DMS114 treated with DMSO at 0.1 percent for 48 hours (cell line): ENCODE results near the gene WWOX.

Experiments
- DNase-seq: peaks from one replicate; lab custom pipeline; 2025; ENCODE audit not compliant: unreplicated experiment; lab: John Stamatoyannopoulos, UW

Gene WWOX

DNA sequence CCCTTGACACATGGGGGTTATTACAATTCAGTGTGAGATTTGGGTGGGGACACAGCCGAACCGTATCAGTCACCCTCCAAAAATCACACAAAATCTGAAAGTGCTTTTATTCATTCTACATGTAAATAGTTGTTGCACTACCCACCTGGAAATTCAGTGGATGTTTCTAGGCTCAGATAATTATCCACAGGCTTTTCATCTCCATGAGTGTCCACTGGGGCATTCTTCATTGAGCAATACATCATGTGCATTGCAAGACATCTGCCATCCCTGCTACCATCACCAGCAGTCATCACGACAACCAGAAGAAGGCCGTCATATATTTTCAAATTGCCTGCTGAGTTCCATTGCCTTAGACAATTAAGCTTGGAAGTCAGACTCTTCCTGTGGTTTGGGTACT is 330.8 kb downstream of the WWOX start:
- DNase-seq, result no peak

DNA sequence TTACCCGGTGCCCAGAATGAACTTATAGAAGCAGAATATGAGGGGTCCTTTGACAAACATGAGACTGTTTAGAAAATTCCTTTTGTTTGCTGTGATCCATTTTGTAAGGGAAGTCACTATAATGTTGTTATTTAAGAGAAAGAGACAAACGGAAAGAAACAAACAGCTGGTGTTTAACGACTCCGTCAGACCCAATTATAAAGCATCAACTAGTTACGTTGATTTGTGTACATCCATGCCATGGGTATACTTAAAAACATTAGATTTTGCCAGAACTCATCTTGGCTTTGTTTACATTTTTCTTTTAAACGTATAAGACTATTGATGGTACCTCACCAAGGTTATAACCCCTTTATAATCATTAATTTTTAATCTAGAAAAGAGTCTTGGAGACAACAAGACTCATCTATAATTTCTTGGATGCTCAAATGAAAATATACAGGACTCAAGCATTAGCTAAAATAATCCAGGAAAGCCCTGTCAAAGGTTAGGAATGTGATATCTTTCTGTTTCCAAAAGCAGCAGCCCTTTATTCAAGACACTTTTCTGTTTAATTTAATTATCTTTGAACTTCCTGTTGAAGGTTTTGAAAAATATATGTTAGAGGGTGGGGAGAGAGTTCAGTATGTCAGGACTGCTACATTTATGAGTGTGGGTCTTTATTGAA is 331.7 kb downstream of the WWOX start:
- DNase-seq, result no peak

DNA sequence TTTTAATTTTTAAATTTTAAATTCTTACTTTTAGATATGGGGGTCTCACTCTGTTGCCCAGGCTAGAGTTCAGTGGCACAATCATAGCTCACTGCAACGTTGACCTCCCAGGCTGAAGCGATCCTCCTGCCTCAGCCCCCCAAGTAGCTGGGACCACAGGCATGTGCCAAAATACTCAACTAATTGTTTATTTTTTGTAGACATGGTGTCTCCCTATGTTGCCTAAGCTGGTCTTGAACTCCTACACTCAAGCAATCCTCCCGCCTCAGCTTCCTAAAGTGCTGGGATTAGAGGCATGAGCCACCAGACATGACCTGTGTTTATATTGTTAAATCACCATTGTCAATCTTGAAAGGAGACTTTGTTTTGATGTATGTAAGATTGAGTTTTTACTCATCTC is 332.2 kb downstream of the WWOX start:
- DNase-seq, result no peak

DNA sequence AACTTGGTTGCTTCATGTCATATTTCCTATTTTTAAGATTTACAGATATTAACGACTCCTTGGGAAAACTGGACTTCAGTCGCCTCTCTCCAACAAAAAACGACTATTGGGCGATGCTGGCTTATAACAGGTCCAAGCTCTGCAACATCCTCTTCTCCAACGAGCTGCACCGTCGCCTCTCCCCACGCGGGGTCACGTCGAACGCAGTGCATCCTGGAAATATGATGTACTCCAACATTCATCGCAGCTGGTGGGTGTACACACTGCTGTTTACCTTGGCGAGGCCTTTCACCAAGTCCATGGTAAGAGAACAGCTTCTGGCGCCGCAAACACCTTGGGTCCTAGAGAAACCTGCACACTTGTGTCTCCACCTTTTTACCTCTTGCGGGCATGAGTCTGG is 333.0 kb downstream of the WWOX start:
- DNase-seq, result no peak

DNA sequence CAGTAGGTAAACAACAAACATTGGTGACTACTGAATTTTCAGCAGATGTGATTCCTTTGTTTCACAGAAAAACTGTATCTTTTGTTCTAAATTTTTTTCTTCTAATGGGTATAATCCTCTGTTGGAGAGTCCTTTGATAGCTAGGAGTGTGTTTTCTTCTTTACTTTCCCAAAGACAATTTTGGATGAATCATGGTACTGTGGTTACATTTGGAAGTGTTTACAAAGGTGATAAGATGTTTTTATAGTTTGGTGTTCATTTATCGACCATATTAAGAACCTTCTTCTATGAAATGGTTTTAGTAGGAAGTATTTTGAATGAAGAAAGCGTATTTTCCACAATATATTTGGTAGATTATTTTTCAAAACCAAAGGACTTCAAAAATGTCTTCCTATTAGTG is 333.7 kb downstream of the WWOX start:
- no peak for DNase-seq

DNA sequence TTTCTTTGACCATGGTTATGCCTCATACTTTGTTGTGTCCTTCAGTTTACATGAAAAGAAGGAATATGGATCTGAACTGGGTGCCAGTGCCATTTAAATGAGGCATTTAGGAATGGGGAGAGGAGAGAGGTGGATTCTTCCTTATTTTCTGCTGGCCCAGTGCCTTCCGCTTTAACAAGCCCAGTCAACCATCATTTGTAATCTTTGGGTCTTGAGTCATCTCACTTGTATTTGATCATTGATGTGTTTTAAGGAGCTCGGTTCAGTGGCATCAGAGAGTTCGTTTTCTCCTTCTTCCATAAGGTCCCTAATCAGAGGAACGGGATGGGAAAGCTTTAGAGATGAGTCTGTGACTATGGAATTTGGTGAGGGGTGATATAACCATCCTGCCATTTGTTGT is 334.9 kb downstream of the WWOX start:
- no peak for DNase-seq

DNA sequence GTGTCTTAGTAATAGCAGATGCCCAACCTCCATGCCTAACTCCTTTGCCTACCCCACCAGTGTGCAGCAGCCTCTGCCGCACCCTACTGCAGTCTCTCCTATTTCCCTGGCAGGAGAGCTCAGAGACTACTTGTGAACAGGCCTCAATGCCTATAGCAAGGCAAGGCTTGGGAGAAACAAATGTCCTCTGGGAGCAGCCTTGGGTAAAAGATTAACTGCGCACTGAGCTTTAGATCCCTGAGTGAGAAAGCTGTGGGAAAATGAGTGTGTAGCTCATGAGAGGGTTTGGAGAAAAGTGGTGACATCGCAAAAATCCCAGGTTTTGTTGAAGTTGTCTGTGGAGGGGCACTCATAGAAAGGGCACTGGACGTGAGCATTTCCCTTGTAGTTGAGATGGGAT is 335.8 kb downstream of the WWOX start:
- DNase-seq, result no peak

DNA sequence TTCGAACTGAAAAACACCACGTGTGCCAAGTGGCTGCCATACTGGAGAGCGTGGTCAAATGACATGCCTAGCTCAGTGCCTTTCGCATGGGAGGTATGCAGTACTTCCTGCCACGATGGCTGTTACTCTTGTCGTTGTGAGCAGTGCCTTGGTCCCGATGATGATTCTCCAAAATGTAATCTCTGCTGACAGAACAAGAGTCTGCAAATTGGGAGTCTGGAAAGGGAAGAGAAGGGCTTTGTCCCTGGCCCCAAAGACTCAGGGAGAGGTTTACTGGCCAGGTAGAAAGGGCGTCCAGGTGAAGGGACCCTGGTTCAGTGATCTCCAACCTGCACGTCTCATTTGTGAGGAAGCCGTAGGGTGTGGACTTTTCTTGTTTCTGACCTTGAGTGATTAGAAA is 336.6 kb downstream of the WWOX start:
- DNase-seq, result no peak

DNA sequence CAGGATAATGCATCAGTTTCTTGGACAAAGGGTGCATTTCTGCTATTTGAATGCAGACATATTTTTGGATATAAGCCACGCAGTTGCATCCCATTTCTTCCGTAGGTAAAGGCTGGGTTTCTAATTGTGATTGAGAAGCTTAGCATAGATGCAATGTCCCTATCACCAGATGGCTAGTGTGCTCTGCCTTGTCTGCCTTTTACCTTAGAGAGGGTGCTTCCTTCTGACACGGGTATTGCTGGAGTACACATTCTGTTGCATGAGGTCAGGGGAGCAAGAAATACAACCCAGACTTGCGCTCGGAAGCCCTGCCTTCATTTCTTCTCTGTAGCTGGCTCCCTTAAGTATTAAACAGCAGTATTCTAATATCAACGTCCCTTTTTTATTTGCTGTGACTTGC is 337.4 kb downstream of the WWOX start:
- DNase-seq, result no peak

DNA sequence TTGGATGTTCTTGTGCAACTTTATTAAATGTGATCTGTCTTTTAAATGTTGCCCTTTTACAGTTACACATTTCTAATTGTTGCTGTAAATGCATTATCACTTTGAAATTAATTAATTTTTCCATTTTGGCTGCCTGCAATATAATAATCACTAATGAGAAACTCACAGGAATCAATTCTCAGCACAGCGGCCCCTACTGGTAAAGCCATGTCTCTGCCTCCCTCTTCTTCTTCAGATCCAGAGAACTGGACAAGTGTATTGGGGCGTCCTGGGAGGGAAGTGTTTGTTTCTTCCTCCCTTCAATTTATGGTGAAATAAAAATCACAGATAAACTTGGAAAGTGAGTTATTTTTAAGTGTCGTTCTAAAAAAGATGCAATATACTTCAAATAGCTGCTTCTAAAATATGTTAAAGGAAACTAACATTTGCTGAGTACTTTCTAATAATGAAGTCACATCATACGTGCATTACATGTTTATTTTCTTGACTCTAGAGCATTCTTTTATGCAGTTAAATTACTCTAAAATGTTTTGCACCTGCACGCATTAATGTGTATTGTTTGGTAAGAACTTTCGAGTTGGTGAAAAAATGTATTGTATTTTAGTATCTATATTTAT is 338.0 kb downstream of the WWOX start:
- DNase-seq, result peak; percentile 1

DNA sequence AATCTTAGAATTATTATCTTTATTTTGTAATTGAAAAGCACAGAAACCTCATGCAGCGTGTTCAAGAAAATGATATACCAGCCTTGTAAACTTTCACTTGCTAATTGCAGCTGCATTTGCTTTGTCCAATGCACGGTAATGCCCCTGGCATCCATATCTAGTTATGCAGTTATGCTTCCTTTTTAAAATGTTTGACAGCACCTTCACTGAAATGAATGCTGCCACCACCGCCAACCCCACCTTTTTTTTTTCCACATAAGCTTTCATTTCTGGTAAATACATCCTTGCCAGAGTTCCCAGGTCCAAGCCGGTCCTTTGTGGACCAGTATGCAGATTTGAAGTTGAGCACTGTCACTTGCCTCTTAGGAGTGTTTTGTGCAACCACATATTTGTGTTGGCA is 338.8 kb downstream of the WWOX start:
- no peak for DNase-seq

DNA sequence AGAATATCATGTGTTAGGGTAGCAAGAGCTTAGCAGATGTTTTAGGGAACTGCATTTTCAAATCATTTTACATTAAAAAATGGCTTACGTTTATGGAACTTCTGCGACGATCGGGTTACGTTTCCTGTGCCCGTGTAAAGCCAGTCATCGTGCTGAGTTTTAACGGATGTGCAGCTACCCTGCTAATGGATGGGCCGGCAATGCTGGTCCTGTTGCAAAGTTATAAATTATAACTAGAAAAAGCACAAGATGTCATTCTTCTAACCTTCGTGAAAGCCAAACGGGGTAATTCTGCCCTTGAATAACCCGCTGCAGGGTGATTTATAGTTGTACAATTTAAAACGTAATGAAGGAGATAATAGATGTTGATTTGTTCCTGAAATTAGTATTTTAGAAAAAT is 339.2 kb downstream of the WWOX start:
- DNase-seq, result no peak

DNA sequence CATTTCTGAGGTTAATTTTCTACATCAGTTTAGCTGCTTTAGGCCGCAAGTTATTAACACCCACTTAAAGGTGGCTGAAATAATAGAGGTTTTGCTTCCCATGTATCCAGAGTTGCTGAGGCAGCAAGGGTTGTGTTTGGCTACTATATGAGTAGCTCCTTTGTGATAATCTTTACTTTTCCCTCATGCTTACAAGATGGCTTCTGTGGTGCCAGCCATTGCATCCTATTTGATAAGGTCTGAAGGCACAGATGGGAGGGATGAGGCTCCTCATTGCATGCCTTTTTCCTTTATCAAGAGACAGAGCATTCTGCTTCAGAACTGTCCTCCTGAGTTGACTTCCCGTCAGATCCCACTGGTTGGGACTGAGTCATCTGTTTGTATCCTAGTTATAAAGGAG is 340.2 kb downstream of the WWOX start:
- no peak for DNase-seq

DNA sequence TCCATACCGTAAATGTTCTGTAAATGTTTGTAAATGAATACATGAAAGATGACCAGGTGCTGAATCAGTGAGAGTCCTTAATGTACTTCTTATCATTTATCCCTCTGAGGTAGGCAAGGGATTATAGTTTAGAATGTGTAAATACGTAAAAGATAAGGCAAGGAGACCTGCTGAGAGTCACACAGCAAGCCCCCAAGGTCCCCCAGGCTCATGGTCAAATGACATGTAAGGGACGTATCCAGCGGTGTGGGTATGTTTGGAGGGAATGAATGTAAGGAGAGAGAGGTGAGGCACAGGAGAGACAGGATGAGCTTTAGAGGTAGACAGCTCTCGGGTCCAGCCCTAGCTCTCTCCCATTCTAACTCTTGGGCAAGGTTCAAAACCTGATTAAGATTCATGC is 341.8 kb downstream of the WWOX start:
- DNase-seq, result no peak

DNA sequence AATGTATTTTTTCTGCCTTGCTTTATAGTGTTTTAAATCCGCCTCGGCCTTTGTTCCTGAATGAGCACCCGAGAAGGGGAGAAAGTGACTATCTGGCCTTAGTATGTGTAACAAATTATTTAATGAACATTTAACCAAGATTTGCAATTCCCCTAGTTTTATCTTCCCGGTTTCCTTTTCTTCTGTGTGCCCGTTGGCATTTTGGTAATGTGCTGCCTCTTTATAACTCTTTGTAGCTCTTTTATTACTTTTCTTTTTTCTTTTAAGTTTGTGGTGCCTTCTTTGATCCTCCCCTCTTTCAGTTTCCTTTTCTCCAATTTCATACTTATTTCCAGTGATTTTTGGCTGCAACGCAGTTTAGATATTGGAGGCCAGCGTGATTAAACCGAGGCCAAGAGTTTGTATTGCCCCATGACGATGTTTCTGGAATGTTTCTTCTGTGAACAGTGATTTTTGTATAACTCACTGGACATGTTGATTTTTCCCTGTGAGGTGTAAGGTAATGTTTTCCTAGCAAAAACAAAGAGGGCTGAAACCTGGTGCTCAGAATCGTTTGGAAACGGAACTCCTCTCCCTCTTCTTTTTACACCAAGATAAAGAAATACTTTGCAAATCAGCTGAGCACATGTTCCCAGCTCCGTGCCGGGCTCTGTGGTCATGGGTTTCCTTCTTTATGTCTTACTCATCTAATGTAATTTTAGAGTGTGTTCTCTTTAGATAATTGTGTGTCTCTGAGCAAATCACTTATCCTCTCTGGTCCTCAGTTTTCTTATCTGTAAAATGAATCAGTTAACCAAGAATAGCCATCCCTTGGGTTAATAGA is 344.3 kb downstream of the WWOX start:
- DNase-seq, result no peak

DNA sequence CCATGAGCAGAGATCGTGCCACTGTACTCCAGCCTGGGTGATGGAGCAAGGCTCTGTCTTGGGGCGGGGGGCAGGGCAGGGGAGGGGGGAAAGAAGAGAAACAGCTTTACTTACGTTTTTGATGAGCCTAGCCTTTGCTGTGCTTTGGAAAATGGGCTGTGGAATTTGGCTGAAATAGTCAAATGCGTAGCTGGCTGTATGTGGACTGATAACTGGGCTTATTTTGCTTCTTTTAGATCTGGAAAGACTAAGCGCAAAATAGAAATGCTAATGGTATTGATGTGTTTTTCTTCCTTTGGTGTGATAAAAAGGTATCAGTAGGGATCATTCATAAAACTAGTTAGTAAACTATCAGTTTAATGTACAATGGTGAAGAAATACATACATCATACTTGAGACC is 346.4 kb downstream of the WWOX start:
- no peak for DNase-seq

DNA sequence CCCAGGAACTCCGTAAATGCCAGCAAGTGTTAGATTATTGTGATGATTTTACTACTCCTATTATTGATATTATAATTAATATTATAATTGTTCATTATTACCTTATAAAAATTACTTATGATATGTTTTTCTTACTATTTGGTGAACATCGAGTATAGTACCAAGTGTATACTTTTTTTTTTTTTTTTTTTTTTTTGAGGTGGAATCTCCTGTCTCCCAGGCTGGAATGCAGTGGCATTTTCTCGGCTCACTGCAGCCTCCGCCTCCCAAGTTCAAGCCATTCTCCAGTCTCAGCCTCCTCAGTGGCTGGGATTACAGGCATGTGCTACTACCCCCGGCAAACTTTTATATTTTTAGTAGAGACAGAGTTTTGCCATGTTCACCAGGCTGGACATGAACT is 347.0 kb downstream of the WWOX start:
- no peak for DNase-seq

DNA sequence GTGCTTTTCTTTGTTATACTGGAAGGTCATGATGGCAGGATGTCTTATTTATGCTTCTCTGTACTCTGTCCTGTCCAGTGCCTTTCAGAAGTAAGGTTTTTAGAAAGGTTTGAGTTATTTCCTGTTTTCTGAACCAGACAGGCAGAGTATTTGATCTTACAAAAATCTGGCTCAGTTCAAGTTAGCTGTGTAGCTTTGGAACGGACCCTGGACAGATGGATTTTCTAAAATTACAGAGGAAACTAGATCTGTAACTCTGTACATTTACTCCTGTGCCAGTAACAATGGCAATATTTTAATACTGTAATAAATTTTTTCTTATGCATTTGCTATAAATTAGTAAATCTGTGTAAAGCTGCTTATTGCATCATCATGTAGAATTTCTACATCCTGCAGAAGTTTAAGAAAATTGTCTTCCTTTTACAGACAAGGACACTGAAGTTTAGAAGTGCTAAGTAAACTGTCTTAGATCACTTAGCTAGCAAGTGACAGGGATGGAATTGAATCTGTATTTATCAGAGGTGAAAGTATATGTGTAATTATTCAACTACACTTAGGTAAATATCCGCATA is 347.6 kb downstream of the WWOX start:
- DNase-seq, result no peak

DNA sequence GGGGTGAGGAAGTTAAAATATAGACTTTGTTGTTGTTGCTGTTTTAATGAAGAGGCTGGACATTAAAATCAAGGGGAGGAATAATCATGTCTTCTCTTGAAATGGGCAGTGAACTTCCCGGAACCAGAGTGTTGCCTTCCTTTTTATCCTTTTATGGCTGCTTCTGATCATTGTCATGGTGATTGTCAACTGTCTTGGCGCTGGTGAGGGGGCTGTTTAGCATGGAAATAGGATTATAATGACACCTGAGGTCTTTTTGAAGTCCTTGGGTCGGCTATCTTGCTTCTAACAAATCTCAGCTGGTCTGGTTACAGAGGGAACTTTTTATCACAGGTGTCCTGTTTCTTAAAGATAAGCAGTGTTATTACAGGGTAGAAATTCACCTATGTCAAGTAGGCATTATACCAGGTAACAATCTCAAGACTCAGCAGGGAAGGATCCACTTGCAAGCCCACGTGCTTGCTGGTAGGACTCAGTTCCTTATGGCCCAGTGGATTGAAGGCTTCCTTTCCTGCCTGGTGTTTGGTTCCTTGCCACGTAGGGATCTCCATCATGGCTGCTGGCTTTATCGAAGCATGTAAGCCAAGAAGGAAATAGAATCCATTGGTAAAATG is 349.3 kb downstream of the WWOX start:
- DNase-seq, result no peak

DNA sequence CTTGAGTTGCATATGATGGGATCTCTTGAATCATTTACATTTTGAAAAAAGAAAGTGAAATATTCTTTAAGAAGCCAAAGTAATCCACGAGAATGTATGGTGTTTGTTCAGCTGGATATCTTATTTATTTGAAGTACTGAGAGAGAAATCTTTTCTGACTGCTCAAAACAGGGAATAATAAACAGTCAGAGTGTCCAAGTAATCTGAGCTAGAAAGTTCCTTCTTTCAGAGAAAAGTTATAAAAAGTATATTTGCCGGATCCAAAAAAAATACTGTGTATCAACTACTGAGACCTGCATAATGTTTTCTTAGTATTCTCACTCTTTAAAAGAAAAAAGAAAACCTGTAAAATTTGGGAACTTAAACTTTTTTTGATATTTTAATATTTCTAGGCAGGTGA is 350.8 kb downstream of the WWOX start:
- DNase-seq, result no peak

DNA sequence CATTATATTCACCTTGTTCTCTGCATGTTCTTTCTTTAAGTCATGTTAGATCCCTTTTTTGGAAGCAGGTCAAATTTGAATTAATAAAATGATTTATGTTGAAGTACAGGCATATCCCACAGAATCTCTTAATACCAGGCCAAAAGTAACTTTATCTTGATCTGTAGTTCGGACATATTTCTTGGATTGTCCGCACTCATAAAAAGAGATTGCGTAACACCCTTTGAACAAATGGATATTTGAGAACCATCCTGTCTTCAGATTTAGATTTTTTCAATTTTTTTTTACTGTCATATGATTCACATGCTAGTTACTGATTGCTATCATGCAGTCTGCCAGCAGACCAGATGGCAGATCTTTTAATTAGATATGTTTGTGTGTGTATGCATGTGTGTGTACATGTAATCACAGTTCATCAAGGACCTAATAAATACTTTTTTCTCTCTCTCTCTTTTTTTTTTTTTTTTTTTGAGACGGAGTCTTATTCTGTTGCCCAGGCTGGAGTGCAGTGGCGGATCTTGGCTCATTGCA is 352.6 kb downstream of the WWOX start:
- no peak for DNase-seq
